Measurements from ENCODE around the gene RNF223. TPM values are rescaled to one million over a fixed set of nuclear protein-coding genes. Genes with fewer than 3 reads are reported as not detected.

Gene RNF223
- total RNA-seq, 4 donors from 2014 or later: not detected

- Histone ChIP-seq H3K36me3 (no peaks in the 10 kb centered on the region), H3K27me3 (no peaks in the 10 kb centered on the region), H3K9me3 (no peaks in the 10 kb centered on the region), H3K4me1 (peaks cover 25 to 35% of the 10 kb centered on the region in 2 donors), H3K27ac (no peak overlapping the region), H3K4me3 (replicated peaks in 1 of 3) (no peak overlapping the region)
- intact Hi-C loops (cut with DNase I): no loop called here
- no peak for TF ChIP-seq POLR2A (IDR thresholded peaks at IDR 0.05)
- TF ChIP-seq CTCF (IDR thresholded peaks at IDR 0.05): no peak
- WGBS, 2 donors: 82 to 92% methylated on average over 5 to 6 of the region's 21 CpGs
- no peak for DNase-seq
Measured at GRCh38 chr1:1026599-1027413, 47.3 kb downstream of the RNF223 start.

GRCh38 chr1:1025730-1026129 lies 48.4 kb downstream of the RNF223 start:
- no peak for DNase-seq

GRCh38 chr1:1024771-1025699 lies 49.1 kb downstream of the RNF223 start:
- peak in 1 of 6 experiments; percentile 3 for TF ChIP-seq CTCF (IDR thresholded peaks at IDR 0.05)
- peak; percentile 61 to 71 for TF ChIP-seq POLR2A (IDR thresholded peaks at IDR 0.05)
- intact Hi-C loops (cut with DNase I): no loop called here
- no peaks in the 10 kb centered on the region for H3K9me3 ChIP-seq
- no peaks in the 10 kb centered on the region for H3K27me3 ChIP-seq
- H3K27ac ChIP-seq: peak overlapping the region; percentile 66 to 91 (median 84)
- WGBS, 2 donors: 14 to 38% methylated on average over 8 to 12 of the region's 31 CpGs
- H3K4me3 ChIP-seq (replicated peaks in 1 of 3): peak overlapping the region in 1 of 3 donors; percentile 41
- DNase-seq: peak; percentile 94 to 95
- no peaks in the 10 kb centered on the region for H3K36me3 ChIP-seq
- peaks cover 33 to 47% of the 10 kb centered on the region in 2 donors for H3K4me1 ChIP-seq

More at GRCh38 chr1:1025730-1026129, 48.4 kb downstream of the RNF223 start:
- intact Hi-C loops (cut with DNase I): no loop called here
- Histone ChIP-seq H3K9me3 (no peaks in the 10 kb centered on the region), H3K4me1 (peaks cover 33 to 46% of the 10 kb centered on the region in 2 donors), H3K27me3 (no peaks in the 10 kb centered on the region), H3K36me3 (no peaks in the 10 kb centered on the region), H3K27ac (peak overlapping the region in 1 of 3 donors; percentile 91), H3K4me3 (replicated peaks in 1 of 3) (no peak overlapping the region)
- 82 to 91% methylated on average over 8 to 9 of the region's 10 CpGs for WGBS, 2 donors
- TF ChIP-seq POLR2A (IDR thresholded peaks at IDR 0.05) (no peak), CTCF (IDR thresholded peaks at IDR 0.05) (no peak)

- Histone ChIP-seq H3K4me3 (replicated peaks in 1 of 3) (no peak overlapping the region), H3K27me3 (no peaks in the 10 kb centered on the region), H3K4me1 (peaks cover 33 to 47% of the 10 kb centered on the region in 2 donors), H3K36me3 (no peaks in the 10 kb centered on the region), H3K27ac (peak overlapping the region; percentile 66 to 91 (median 84)), H3K9me3 (no peaks in the 10 kb centered on the region)
- intact Hi-C loops (cut with DNase I): no loop called here
- TF ChIP-seq CTCF (IDR thresholded peaks at IDR 0.05): no peak
- no peak for TF ChIP-seq POLR2A (IDR thresholded peaks at IDR 0.05)
- DNase-seq: no peak
- WGBS, 2 donors: 76 to 95% methylated on average over 7 to 9 of the region's 9 CpGs
Measured at GRCh38 chr1:1024149-1024770, 49.8 kb downstream of the RNF223 start.

Data from thyroid gland (tissue), 4 donors.